GM13977 (cell line): ENCODE data around the gene ALDH2.

Source experiments
- DNase-seq: peaks from one replicate; pipeline ENCODE4 v3.0.0; 2012; ENCODE audit warnings: low spot score
- CTCF ChIP-seq: IDR thresholded peaks from 2 replicates; pipeline ENCODE4 v1.5.1; 2012; ENCODE audit warnings: mild to moderate bottlenecking, control low read depth; ENCODE audit not compliant: insufficient read depth; ENCODE audit errors: extremely low read depth, missing control alignments
- in situ Hi-C: fragments of 300-500 bp; cut with MboI; formaldehyde crosslinking; loops from one replicate; pipeline ENCODE4 v1.12.0; 2022; ENCODE audit warnings: low sequenced_read_pairs, low pct_unique_long_range_greater_than_20kb, mixed read lengths, inconsistent platforms; ENCODE audit not compliant: unreplicated experiment

ALDH2 gene

GRCh38 chr12:111776836-111777344 lies 10.2 kb downstream of the ALDH2 start:
- DNase-seq: no peak
- TF ChIP-seq CTCF: no peak
- in situ Hi-C loops: no loop called here

- no peak for DNase-seq
- no peak for TF ChIP-seq CTCF
- in situ Hi-C loops: no loop called here
These were observed 10.8 kb downstream of the ALDH2 start for GRCh38 chr12:111777345-111778045.

- no peak for TF ChIP-seq CTCF
- in situ Hi-C loops: no loop called here
- DNase-seq: no peak
These were observed 13.4 kb downstream of the ALDH2 start for GRCh38 chr12:111780166-111780565.

- in situ Hi-C loops: no loop called here
- no peak for TF ChIP-seq CTCF
- DNase-seq: no peak
These were observed 13.9 kb downstream of the ALDH2 start for GRCh38 chr12:111780615-111781014.

- DNase-seq: no peak
- no peak for TF ChIP-seq CTCF
- in situ Hi-C loops: no loop called here
These were observed 14.4 kb downstream of the ALDH2 start for GRCh38 chr12:111781085-111781658.

GRCh38 chr12:111783046-111783445 lies 16.3 kb downstream of the ALDH2 start:
- in situ Hi-C loops: no loop called here
- no peak for TF ChIP-seq CTCF
- no peak for DNase-seq
